GM18505 (cell line): ENCODE measurements around the gene ASB13.

Experiments
- ATAC-seq: cut with Tn5 transposase; IDR thresholded peaks from one replicate; pipeline ENCODE4 v1.9.1; 2021; ENCODE audit not compliant: unreplicated experiment
- POLR2A ChIP-seq: IDR thresholded peaks from 4 replicates; pipeline ENCODE4 v1.6.1; 2011; ENCODE audit warnings: borderline replicate concordance; ENCODE audit not compliant: insufficient read depth, insufficient read length; ENCODE audit errors: extremely low read depth

The ASB13 gene

DNA sequence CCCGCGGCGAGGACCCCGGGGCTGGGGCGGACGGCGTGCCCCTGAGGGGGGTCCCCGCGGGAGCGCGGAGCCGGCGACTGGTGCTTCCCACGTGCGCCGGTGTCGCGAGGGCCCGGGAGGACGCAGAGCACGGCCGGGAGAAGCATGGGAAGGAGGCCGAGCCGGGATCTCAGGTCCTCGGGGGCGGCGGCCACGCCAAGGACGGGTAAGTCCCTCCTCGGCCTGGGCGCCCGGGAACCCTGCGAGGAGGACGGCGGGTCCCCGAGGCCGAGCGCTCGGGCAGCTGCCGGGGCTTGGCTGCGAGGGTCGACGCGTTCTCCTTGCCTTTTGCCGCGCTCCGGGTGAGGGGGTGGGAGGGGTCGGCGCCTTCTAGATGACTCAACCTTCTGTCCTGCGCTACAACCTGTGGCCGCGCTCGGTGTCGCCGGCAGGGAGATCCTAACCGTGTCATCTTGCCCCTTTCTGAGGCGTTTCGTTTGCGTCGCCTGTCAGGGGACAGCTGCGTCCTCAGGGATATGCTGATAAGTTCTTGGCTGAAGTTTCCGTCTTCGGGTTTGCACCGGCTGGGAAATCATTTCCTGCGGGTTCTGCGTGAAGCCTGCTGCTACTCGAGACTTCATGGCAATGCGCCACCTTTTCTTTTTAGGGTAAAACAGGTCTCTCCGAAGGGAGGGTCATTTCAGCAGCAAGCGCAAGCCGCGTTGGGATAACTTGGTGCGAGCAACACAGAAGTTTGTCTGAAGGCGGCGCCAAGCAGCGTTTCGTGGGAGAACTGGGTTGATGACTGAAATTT, 18.8 kb upstream of the ASB13 start:
- peak; percentile 44 for ATAC-seq
- no peak for TF ChIP-seq POLR2A

DNA sequence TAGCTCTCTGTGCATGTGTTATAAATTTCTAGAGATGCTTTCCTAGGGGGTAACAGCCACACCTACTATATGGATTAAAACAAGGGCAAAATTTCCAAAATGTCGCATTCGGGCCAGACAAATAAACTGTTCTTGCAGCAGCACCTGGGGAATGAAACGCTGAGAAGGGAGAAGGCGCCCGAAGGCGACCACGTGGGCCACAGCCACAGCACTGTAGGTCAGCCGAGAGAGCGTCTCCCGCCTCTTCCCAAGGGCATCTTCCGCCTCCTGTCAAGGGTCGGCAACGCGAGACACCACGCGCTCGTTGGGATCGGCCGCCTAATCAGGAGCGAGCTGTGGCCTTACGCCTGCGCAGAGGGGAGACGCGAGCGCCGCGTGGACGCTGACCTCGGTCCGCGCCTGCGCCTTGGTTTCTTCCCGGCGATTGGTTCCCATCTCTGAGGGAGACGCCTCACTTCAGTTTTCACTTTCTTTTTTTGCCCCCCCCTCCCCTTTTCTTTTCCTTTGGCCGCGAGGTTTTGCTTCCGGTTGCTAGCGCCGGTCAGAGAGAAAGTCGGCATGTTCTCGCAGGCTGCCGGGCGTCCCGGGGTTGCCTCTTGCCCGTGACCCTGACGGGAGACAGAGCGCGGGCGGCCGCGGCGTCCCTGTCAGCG, 18.0 kb upstream of the ASB13 start, which contains the start of gene TASOR2:
TASOR2 (plus strand) TSS at position 521 of the 653 bp plus-strand sequence. CDS start 35,805 bp downstream, outside the sequence.
- peak; percentile 69 for ATAC-seq
- peak; percentile 87 for TF ChIP-seq POLR2A

DNA sequence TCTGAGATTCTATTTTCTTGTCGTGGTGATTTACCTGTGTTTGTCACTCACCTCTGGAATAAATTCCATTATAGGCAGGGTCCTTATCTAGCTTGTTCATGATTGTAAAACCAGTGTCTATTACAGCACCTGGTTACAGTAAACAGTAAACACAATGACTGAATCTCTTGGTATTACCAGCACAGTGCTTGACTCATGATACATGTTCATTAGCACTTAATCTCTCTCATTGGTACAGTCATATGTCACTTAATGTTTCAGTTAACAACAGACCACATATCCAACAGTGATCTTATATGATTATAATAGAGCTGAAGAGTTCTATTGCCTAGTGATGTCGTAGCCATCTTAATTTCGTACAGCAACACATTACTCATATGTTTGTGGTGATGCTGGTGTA, 16.7 kb upstream of the ASB13 start:
- no peak for ATAC-seq
- TF ChIP-seq POLR2A = no peak

DNA sequence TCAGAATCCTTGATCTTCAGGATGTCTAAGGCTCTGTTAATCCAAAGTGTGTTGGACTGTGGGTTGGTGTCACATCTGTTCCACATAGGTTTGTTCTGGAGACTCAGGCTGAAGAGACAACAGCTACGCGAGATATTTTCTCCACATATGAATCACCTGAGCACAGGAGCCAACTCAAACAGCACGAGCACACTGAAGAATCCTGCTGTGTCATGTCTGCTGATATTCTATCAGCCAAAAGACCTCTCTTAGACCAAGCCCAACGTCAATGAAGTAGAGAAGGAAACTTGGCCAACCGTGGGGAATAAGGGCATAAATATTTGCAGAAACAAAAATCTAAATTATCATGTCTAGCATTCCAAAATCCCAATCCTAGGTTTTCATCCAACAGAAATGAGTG, 15.5 kb upstream of the ASB13 start:
- no peak for ATAC-seq
- no peak for TF ChIP-seq POLR2A

DNA sequence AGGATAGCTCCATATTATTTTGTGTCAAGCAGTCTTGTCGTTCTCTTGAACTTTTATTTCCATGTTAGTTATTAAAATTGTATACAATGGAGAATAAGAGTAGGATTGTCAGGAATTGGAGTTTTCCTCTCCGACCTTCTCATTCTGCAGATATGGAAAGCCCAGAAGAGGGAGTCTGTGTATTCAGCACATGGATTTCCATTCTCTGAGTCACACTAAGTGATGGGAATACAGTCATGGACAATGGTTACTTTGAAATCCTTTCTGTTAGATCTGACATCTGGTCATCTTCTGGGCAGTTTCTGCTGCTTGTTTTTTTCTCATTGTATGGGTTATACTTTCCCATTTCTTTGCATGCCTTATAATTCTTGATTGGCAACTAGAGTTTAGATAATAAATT, 13.2 kb upstream of the ASB13 start:
- TF ChIP-seq POLR2A = no peak
- ATAC-seq = no peak

DNA sequence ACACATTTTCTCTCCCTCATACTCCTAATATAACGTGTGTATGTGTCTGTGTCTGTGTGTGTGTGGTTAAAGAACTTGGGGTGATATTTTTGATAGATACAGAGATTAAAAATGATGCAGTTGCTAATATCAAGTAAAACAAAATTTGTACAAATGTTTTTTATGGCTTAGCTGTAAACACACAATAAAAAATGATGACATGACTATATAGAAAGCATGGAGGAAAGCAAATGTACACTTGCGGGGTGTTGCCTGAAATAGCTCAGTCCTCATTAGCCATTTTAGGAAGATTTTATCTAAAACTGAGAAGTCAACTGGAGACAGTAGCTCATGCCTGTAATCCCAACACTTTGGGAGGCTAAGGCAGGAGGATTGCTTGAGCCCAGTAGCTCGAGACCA, 12.6 kb upstream of the ASB13 start:
- ATAC-seq = no peak
- no peak for TF ChIP-seq POLR2A

DNA sequence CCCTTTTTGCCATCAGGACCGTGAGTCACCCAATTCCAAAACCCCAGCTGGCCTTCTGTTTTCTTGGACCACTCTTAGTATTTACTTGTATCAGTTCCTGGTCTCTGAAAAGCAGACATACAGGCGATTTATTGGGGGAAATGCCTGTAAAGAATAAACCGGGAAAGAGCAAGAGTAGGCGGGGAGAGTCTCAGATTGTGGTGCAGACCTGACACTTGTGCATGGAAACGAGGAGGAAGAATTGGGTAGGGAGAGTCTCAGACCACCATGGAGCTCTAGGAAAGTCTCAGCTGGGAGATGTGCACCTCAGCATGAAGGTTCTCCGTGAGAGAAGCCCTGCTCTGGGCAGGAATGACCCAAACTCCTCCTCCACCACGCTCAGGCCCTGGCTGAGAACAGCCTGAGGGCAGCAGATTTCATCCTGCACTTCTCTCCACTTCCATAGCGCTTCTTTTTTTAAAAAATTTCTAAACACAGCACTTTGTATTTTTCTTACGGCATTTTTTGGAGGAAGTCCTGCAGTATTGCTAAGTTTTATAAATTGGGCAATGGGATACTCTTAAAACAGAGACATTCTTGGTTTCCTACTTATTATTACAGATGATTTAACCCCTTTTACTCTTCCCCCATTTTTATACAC, 12.1 kb upstream of the ASB13 start:
- no peak for TF ChIP-seq POLR2A
- no peak for ATAC-seq

DNA sequence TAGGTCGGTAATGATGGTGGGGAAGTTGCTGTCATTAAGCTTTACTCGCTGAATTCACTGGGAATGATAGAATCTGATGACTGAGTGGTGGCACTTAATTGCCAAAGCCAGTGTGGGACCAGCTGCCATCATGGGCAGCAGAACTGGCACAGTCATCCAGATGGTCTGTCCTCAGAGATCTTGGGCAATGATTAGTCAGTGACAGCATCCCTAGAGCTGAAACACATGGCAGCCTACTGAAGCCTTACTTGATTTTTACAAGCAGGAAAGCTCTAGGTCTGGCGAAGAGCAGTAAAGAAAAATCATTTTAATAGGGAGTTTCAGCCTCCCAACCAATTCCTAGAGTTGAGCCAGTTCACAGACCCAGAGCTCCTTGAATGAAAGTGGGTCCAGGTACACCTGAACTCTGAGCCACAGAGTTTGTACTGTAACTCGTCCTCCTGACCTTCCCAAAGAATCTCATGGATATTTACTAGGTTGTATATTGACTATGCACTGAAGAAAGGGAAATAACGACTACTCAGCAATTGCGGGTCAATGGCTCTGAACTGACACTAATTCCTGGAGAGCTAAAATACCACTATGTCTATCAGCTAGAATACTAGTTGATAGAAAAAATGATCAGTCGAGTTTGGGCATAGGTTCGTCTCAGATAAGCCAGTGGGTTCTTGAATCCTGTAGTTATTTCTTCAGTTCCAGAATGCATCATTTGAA, 4.4 kb upstream of the ASB13 start:
- ATAC-seq = no peak
- no peak for TF ChIP-seq POLR2A

DNA sequence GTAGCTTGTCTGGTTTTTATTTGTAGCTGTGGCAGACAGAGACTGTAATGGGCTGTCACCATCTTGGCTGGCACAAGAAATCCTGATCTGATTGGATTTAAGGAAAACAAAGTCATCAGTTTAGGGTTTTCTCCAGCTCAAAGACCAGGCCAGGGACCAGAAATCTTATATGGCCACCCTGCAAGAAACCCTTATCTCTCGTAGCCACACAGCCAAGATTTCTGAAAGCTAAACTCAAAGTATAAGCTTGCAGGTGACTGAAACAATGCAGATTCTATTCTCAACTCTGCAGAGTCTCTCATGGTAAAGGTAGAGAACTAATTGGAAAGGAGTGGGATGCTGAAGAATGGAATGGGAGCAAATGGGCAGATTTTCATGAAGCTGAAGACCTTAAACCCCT, 3.2 kb upstream of the ASB13 start:
- TF ChIP-seq POLR2A = no peak

DNA sequence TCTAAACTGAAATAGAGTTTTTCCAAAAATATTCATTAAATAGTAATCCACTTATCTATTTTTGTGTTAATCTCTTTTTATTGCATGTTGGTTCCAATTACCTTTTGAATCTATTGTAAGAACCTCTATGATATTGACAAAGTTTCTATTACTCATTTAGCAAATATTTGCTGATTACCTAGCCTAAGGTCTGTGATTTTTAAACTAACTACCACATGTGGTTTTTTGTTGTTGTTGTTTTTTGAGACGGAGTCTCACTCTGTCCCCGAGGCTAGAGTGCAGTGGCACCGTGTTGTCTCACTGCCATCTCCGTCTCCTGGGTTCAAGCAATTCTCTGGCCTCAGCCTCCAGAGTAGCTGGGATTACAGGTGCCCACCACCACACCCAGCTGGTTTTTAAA, 2.0 kb upstream of the ASB13 start:
- no peak for TF ChIP-seq POLR2A
- no peak for ATAC-seq

More for the DNA sequence above, 3.2 kb upstream of the ASB13 start:
- ATAC-seq = no peak

DNA sequence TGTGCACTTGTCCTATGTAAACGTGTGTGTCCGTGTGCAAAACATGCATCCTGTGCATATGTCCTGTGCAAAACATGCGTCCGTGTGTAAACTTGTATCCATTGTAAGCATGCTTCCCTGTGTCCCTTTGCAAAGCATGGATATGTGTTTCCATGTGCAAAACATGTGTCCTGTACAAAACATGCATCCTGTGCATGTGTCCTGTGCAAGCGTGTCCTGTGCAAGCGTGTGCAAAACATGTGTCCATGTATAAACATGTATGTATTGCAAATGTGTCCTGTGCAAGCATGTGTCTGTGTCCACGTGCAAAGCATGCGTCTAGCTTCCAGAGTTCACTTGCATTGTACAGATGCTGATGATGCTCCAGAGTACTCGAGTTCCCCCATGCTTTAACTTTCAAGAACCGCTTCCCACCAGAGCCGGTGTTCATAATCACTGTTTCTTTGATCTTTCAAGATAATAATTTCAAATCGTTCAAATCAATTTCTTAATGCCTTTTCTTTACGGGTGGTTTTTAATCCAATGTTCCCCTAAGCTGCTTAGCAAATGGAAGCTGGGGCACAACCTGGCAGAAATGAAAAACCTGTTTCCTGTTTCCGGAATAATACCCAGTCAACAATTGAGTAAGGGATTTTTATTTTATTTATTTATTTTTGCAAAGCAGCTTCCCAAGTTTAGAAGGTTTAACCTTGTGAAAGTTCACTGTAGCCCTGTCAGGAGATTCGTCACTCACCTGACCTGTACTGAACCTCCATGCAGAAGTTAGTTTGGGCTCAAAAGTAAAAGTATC, 641 bp upstream of the ASB13 start:
- ATAC-seq = no peak
- no peak for TF ChIP-seq POLR2A

DNA sequence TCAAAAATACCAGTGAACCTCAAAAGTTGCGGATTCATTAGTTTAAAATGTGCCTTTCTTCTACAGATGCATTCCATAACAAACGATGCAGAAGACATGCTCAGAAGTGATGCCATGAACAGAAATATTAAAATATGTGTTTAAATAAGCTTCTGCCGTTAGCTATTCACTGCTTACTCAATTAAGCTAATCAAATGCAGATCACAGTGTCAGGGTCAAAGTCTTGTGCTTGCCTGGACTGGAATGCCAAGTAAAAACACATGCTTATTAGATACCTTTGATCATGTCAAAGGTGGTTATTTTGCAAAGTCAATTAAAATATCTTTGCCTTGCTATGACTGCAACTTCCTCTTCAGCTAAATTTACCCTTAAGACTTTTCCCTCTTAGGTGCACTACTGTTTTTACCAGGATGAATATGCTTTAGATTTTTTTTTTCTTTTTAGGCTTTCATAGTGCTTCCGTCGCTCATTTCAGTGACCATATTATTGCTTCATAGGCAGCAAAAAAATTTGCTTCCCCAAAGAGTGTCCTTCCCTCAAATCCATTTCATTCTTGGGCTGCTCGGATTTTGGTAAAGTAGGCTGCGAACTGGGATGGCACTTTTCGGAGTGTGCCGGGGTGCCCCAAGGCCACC, 905 bp downstream of the ASB13 start:
- TF ChIP-seq POLR2A = no peak
- ATAC-seq = no peak
